CD4-positive, CD25-positive, alpha-beta regulatory T cell (primary cell): ENCODE measurements around the gene PDZD2. TPM values are rescaled to one million over a fixed set of nuclear protein-coding genes. Genes with fewer than 3 reads are reported as not detected.

Experiments used
- ATAC-seq, 2 donors: fragments of 150-1000 bp; cut with Tn5 transposase; one replicate each; pipeline ENCODE4 v1.10.0; 2021; ENCODE audit warnings: low read depth in 2 of 2, moderate number of reproducible peaks in 2 of 2, moderate library complexity in 1 of 2
- DNase-seq, 3 donors: peaks; one replicate each; pipeline versions ENCODE4 v3.0.0 to v3.0.0-alpha.2; 2012 to 2022; ENCODE audit warnings: mixed read lengths in 1 of 3
- H3K27ac ChIP-seq: one replicate; pipeline ENCODE4 v1.7.0; 2013; ENCODE audit warnings: mild to moderate bottlenecking, low read length; ENCODE audit not compliant: insufficient read depth, poor library complexity, severe bottlenecking
- H3K27me3 ChIP-seq: one replicate; pipeline ENCODE4 v1.7.0; 2013; ENCODE audit warnings: low read length; ENCODE audit not compliant: control insufficient read depth, insufficient read depth
- H3K36me3 ChIP-seq: one replicate; pipeline ENCODE4 v1.7.0; 2013; ENCODE audit warnings: mild to moderate bottlenecking, low read length, moderate library complexity; ENCODE audit not compliant: control insufficient read depth, insufficient read depth
- H3K4me1 ChIP-seq: 2 replicates; pipeline ENCODE4 v1.7.0; 2013; ENCODE audit warnings: mild to moderate bottlenecking, low read length; ENCODE audit not compliant: insufficient read depth, control insufficient read depth, poor library complexity, severe bottlenecking
- H3K4me3 ChIP-seq: one replicate; pipeline ENCODE4 v1.7.0; 2013; ENCODE audit warnings: low read depth, mild to moderate bottlenecking, low read length, moderate library complexity
- H3K9me3 ChIP-seq, 2 experiments: 1 replicate in 1 of 2; 2 replicates in 1 of 2; pipeline ENCODE4 v1.7.0; 2013; ENCODE audit warnings: low read length in 2 of 2, mild to moderate bottlenecking in 1 of 2, moderate library complexity in 1 of 2; ENCODE audit not compliant: control insufficient read depth in 2 of 2
- H3K27ac Mint-ChIP-seq, 3 donors: one replicate each; pipeline ENCODE4 v1.8.0; 2020 to 2022; ENCODE audit warnings: mild to moderate bottlenecking in 3 of 3, mixed read lengths in 3 of 3, moderate library complexity in 2 of 3
- H3K27me3 Mint-ChIP-seq: one replicate; pipeline ENCODE4 v1.8.0; 2022; ENCODE audit warnings: mild to moderate bottlenecking, mixed read lengths
- H3K36me3 Mint-ChIP-seq: one replicate; pipeline ENCODE4 v1.8.0; 2020; ENCODE audit warnings: mixed read lengths
- H3K4me1 Mint-ChIP-seq, 4 donors: one replicate each; pipeline ENCODE4 v1.8.0; 2020 to 2022; ENCODE audit warnings: mixed read lengths in 4 of 4, mild to moderate bottlenecking in 1 of 4
- H3K4me3 Mint-ChIP-seq, 4 donors: one replicate each; pipeline ENCODE4 v1.8.0; 2020 to 2022; ENCODE audit warnings: mild to moderate bottlenecking in 4 of 4, mixed read lengths in 4 of 4, moderate library complexity in 3 of 4
- H3K9me3 Mint-ChIP-seq, 7 donors: one replicate each; pipeline ENCODE4 v1.8.0; 2020 to 2022; ENCODE audit warnings: mixed read lengths in 7 of 7, mild to moderate bottlenecking in 3 of 7, moderate library complexity in 2 of 7
- polyA plus RNA-seq, 4 donors: library from polyadenylated mRNA; unstranded; fragments of 300-500 nt; fragmentation: Illumina TruSeq; gene quantifications; one replicate each; pipeline ENCODE4 v1.2.3, GENCODE V29; 2021
- total RNA-seq: library from RNA; stranded (reverse); gene quantifications from one replicate; pipeline ENCODE4 v1.2.3, GENCODE V29; 2022

PDZD2 gene
- total and polyA plus RNA-seq, 5 donors from 2014 or later = 0.06 to 1.3 (median 0.25) TPM

- peak overlapping the region in 1 of 3 donors; percentile 34 for H3K27ac Mint-ChIP-seq
- ATAC-seq = no peak
- Histone ChIP-seq H3K4me3 (no peak overlapping the region), H3K36me3 (peaks cover 37% of the 10 kb centered on the region), H3K4me1 (no peaks in the 10 kb centered on the region), H3K27me3 (no peaks in the 10 kb centered on the region), H3K9me3 (no peaks in the 10 kb centered on the region), H3K27ac (no peak overlapping the region)
- no peak overlapping the region for H3K4me3 Mint-ChIP-seq
- H3K4me1 Mint-ChIP-seq = no peaks in the 10 kb centered on the region
- H3K9me3 Mint-ChIP-seq = no peaks in the 10 kb centered on the region
- H3K27me3 Mint-ChIP-seq = no peaks in the 10 kb centered on the region
- H3K36me3 Mint-ChIP-seq = peaks cover 21% of the 10 kb centered on the region
- DNase-seq = no peak
These were observed 460.0 kb downstream of the PDZD2 start for GRCh38 chr5:32098890-32099310.

GRCh38 chr5:32099486-32100035 is 460.6 kb downstream of the PDZD2 start:
- no peaks in the 10 kb centered on the region for H3K27me3 Mint-ChIP-seq
- DNase-seq (no peak), ATAC-seq (no peak)
- H3K9me3 Mint-ChIP-seq = no peaks in the 10 kb centered on the region
- Histone ChIP-seq H3K4me1 (no peaks in the 10 kb centered on the region), H3K27me3 (no peaks in the 10 kb centered on the region), H3K4me3 (no peak overlapping the region), H3K27ac (no peak overlapping the region), H3K36me3 (peaks cover 41% of the 10 kb centered on the region), H3K9me3 (no peaks in the 10 kb centered on the region)
- H3K36me3 Mint-ChIP-seq = peaks cover 22% of the 10 kb centered on the region
- H3K4me3 Mint-ChIP-seq = no peak overlapping the region
- H3K27ac Mint-ChIP-seq = peak overlapping the region in 1 of 3 donors; percentile 34
- H3K4me1 Mint-ChIP-seq = no peaks in the 10 kb centered on the region

- no peak for ATAC-seq
- Mint-ChIP-seq H3K4me1 (no peaks in the 10 kb centered on the region), H3K9me3 (no peaks in the 10 kb centered on the region), H3K27ac (no peak overlapping the region), H3K27me3 (no peaks in the 10 kb centered on the region), H3K36me3 (peaks cover 27% of the 10 kb centered on the region), H3K4me3 (no peak overlapping the region)
- H3K4me1 ChIP-seq = no peaks in the 10 kb centered on the region
- DNase-seq = no peak
- no peak overlapping the region for H3K27ac ChIP-seq
- peaks cover 48% of the 10 kb centered on the region for H3K36me3 ChIP-seq
- H3K4me3 ChIP-seq = no peak overlapping the region
- no peaks in the 10 kb centered on the region for H3K27me3 ChIP-seq
- no peaks in the 10 kb centered on the region for H3K9me3 ChIP-seq
These were observed 461.3 kb downstream of the PDZD2 start for GRCh38 chr5:32100230-32100629.

GRCh38 chr5:32100691-32101302 is 461.9 kb downstream of the PDZD2 start:
- Histone ChIP-seq H3K9me3 (no peaks in the 10 kb centered on the region), H3K27me3 (no peaks in the 10 kb centered on the region), H3K4me1 (no peaks in the 10 kb centered on the region), H3K36me3 (peaks cover 53% of the 10 kb centered on the region), H3K4me3 (no peak overlapping the region), H3K27ac (no peak overlapping the region)
- H3K4me3 Mint-ChIP-seq = no peak overlapping the region
- H3K27me3 Mint-ChIP-seq = no peaks in the 10 kb centered on the region
- H3K36me3 Mint-ChIP-seq = peaks cover 31% of the 10 kb centered on the region
- DNase-seq = no peak
- ATAC-seq = no peak
- H3K9me3 Mint-ChIP-seq = no peaks in the 10 kb centered on the region
- H3K27ac Mint-ChIP-seq = no peak overlapping the region
- no peaks in the 10 kb centered on the region for H3K4me1 Mint-ChIP-seq

GRCh38 chr5:32102254-32102986 is 463.5 kb downstream of the PDZD2 start:
- peaks cover 27% of the 10 kb centered on the region for H3K36me3 Mint-ChIP-seq
- H3K36me3 ChIP-seq = peaks cover 62% of the 10 kb centered on the region

GRCh38 chr5:32103521-32103920 is 464.6 kb downstream of the PDZD2 start:
- Histone ChIP-seq H3K27me3 (no peaks in the 10 kb centered on the region), H3K9me3 (no peaks in the 10 kb centered on the region), H3K36me3 (peaks cover 62% of the 10 kb centered on the region), H3K4me3 (no peak overlapping the region), H3K4me1 (no peaks in the 10 kb centered on the region), H3K27ac (no peak overlapping the region)
- no peak for ATAC-seq
- Mint-ChIP-seq H3K27me3 (no peaks in the 10 kb centered on the region), H3K4me3 (no peak overlapping the region), H3K9me3 (no peaks in the 10 kb centered on the region), H3K36me3 (peaks cover 24% of the 10 kb centered on the region), H3K4me1 (no peaks in the 10 kb centered on the region), H3K27ac (no peak overlapping the region)
- no peak for DNase-seq

More at GRCh38 chr5:32102254-32102986, 463.5 kb downstream of the PDZD2 start:
- Histone ChIP-seq H3K9me3 (no peaks in the 10 kb centered on the region), H3K27me3 (no peaks in the 10 kb centered on the region), H3K4me1 (no peaks in the 10 kb centered on the region), H3K4me3 (no peak overlapping the region), H3K27ac (no peak overlapping the region)
- Mint-ChIP-seq H3K4me1 (no peaks in the 10 kb centered on the region), H3K9me3 (no peaks in the 10 kb centered on the region), H3K27ac (no peak overlapping the region), H3K27me3 (no peaks in the 10 kb centered on the region), H3K4me3 (no peak overlapping the region)
- DNase-seq = no peak
- no peak for ATAC-seq

- DNase-seq (no peak), ATAC-seq (no peak)
- Histone ChIP-seq H3K27ac (no peak overlapping the region), H3K4me1 (no peaks in the 10 kb centered on the region), H3K9me3 (no peaks in the 10 kb centered on the region), H3K4me3 (no peak overlapping the region), H3K27me3 (no peaks in the 10 kb centered on the region), H3K36me3 (peaks cover 65% of the 10 kb centered on the region)
- Mint-ChIP-seq H3K9me3 (no peaks in the 10 kb centered on the region), H3K27me3 (no peaks in the 10 kb centered on the region), H3K36me3 (peaks cover 36% of the 10 kb centered on the region), H3K4me3 (no peak overlapping the region), H3K4me1 (peaks cover 0 to 5% (median 0%) of the 10 kb centered on the region in 4 donors), H3K27ac (peak overlapping the region in 1 of 3 donors; percentile 18)
These were observed 468.4 kb downstream of the PDZD2 start for GRCh38 chr5:32107291-32107690.
